Activated gamma-delta T cell (primary cell): ENCODE measurements around the gene PIK3R5.

Experiments used
- DNase-seq: peaks from one replicate; lab custom pipeline; 2025; lab: John Stamatoyannopoulos, UW

Gene PIK3R5

GRCh38 chr17:8953156-8953885, 12.2 kb downstream of the PIK3R5 start:
- no peak for DNase-seq

GRCh38 chr17:8952191-8952590, 13.3 kb downstream of the PIK3R5 start:
- DNase-seq: no peak

GRCh38 chr17:8951206-8951605, 14.3 kb downstream of the PIK3R5 start:
- DNase-seq: no peak

- DNase-seq: no peak
These were observed 16.3 kb downstream of the PIK3R5 start for GRCh38 chr17:8949061-8949661.

GRCh38 chr17:8948462-8948861, 17.0 kb downstream of the PIK3R5 start:
- no peak for DNase-seq

GRCh38 chr17:8947201-8947600, 18.3 kb downstream of the PIK3R5 start:
- no peak for DNase-seq

- DNase-seq: no peak
These were observed 19.0 kb downstream of the PIK3R5 start for GRCh38 chr17:8946476-8946875.

GRCh38 chr17:8946071-8946470, 19.4 kb downstream of the PIK3R5 start:
- DNase-seq: no peak

GRCh38 chr17:8944748-8945147, 20.8 kb downstream of the PIK3R5 start:
- no peak for DNase-seq

- no peak for DNase-seq
These were observed 21.4 kb downstream of the PIK3R5 start for GRCh38 chr17:8944083-8944482.

- peak; percentile 15 for DNase-seq
These were observed 23.4 kb downstream of the PIK3R5 start for GRCh38 chr17:8941980-8942622.

- DNase-seq: peak; percentile 61
These were observed 24.0 kb downstream of the PIK3R5 start for GRCh38 chr17:8941520-8941919.

- DNase-seq: no peak
These were observed 24.5 kb downstream of the PIK3R5 start for GRCh38 chr17:8940866-8941471.

GRCh38 chr17:8939496-8940334, 25.8 kb downstream of the PIK3R5 start:
- no peak for DNase-seq

GRCh38 chr17:8938933-8939332, 26.6 kb downstream of the PIK3R5 start:
- DNase-seq: no peak

GRCh38 chr17:8935191-8935590, 30.3 kb downstream of the PIK3R5 start:
- no peak for DNase-seq

- no peak for DNase-seq
These were observed 31.2 kb downstream of the PIK3R5 start for GRCh38 chr17:8934346-8934745.

- no peak for DNase-seq
These were observed 34.9 kb downstream of the PIK3R5 start for GRCh38 chr17:8930649-8931048.

- DNase-seq: no peak
These were observed 37.2 kb downstream of the PIK3R5 start for GRCh38 chr17:8928347-8928746.

GRCh38 chr17:8927395-8927794, 38.1 kb downstream of the PIK3R5 start:
- DNase-seq: no peak

GRCh38 chr17:8925808-8926207, 39.7 kb downstream of the PIK3R5 start:
- DNase-seq: no peak

- no peak for DNase-seq
These were observed 40.4 kb downstream of the PIK3R5 start for GRCh38 chr17:8925141-8925540.
